ENCODE results near the gene RNF207.

Gene RNF207

DNA sequence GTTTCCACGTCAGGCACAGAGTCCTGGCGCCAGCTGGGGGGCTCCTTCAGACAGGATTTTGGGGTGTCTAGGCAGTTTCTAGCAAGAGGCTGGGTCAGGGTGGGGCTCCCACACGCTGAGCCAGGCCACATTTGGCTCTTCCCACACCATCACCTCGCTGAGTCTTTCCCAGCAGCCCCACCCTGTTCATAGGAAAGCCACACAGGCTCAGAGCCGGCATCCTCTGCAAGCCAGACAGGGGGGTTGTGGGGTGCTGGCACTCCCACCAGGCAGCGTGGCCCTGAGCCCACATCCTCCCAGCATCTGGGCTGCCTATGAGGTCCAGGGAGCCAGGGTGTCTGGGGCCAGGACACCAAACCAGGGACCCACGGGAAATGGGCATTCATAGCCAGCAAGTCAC lies 57.8 kb downstream of the RNF207 start:
- Histone ChIP-seq H3K9ac (ENCODE audit: low read depth, low read length, poor library complexity, severe bottlenecking) (no peak overlapping the region), H3F3A (ENCODE audit: low read depth) (no peaks in the 10 kb centered on the region), H4K20me1 (ENCODE audit: insufficient read depth, low read length, poor library complexity, severe bottlenecking) (no peaks in the 10 kb centered on the region), H3K79me2 (ENCODE audit: insufficient read depth, low read length) (no peaks in the 10 kb centered on the region), H3K36me3 (ENCODE audit: insufficient read depth, low read length) (peaks cover 4% of the 10 kb centered on the region; the same call in 1 of the 2 replicates), H3K27me3 (ENCODE audit: insufficient read depth, low read length, poor library complexity, severe bottlenecking) (no peaks in the 10 kb centered on the region), H3K9me3 (ENCODE audit: insufficient read depth, low read depth, low read length) (no peaks in the 10 kb centered on the region), H3K4me2 (ENCODE audit: low read depth, low read length, poor library complexity, severe bottlenecking) (no peak overlapping the region), H3K4me1 (ENCODE audit: insufficient read depth, low read length, poor library complexity, severe bottlenecking) (peaks cover 6% of the 10 kb centered on the region), H3K4me3 (ENCODE audit: low read length, poor library complexity, severe bottlenecking) (no peak overlapping the region), H3K9me2 (replicated peaks; ENCODE audit: low read depth, low read length) (no peaks in the 10 kb centered on the region), H2AFZ (ENCODE audit: low read length) (no peak overlapping the region)
- no peak for TF ChIP-seq EZH2phosphoT487 (IDR thresholded peaks at IDR 0.05; ENCODE audit: borderline replicate concordance)
- TF ChIP-seq, protein P1, sequence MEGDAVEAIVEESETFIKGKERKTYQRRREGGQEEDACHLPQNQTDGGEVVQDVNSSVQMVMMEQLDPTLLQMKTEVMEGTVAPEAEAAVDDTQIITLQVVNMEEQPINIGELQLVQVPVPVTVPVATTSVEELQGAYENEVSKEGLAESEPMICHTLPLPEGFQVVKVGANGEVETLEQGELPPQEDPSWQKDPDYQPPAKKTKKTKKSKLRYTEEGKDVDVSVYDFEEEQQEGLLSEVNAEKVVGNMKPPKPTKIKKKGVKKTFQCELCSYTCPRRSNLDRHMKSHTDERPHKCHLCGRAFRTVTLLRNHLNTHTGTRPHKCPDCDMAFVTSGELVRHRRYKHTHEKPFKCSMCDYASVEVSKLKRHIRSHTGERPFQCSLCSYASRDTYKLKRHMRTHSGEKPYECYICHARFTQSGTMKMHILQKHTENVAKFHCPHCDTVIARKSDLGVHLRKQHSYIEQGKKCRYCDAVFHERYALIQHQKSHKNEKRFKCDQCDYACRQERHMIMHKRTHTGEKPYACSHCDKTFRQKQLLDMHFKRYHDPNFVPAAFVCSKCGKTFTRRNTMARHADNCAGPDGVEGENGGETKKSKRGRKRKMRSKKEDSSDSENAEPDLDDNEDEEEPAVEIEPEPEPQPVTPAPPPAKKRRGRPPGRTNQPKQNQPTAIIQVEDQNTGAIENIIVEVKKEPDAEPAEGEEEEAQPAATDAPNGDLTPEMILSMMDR (conservative IDR thresholded peaks at IDR 0.05; ENCODE audit: low read length), result no peak

DNA sequence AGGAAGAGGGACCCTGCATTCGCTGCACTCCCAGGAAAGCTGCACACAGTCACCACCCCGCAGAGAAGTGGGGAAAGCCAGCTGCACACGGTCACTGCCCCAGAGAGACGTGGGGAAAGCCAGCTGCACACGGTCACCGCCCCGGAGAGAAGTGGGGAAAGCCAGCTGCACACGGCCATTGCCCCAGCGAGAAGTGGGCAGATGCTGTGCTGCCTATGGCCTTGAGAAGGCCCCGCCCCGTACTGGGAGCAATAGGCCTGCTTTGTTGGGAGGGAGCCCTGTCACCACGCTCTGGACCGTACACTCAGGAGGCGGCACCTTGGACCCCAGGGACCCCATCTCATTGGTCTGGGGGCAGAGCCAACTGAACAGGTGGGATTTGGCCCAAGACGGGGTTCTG lies 59.2 kb downstream of the RNF207 start:
- no peak overlapping the region for H3K9ac ChIP-seq (ENCODE audit: low read depth, low read length, poor library complexity, severe bottlenecking)
- peaks cover 6% of the 10 kb centered on the region for H3K4me1 ChIP-seq (ENCODE audit: insufficient read depth, low read length, poor library complexity, severe bottlenecking)
- no peak overlapping the region for H3K4me3 ChIP-seq (ENCODE audit: low read length, poor library complexity, severe bottlenecking)
- H3K79me2 ChIP-seq (ENCODE audit: insufficient read depth, low read length), result no peaks in the 10 kb centered on the region
- TF ChIP-seq, protein P1 (conservative IDR thresholded peaks at IDR 0.05; ENCODE audit: low read length), result no peak
- TF ChIP-seq EZH2phosphoT487 (IDR thresholded peaks at IDR 0.05; ENCODE audit: borderline replicate concordance), result no peak
- H3K36me3 ChIP-seq (ENCODE audit: insufficient read depth, low read length), result peaks cover 4% of the 10 kb centered on the region; the same call in 1 of the 2 replicates
- H3K9me3 ChIP-seq (ENCODE audit: insufficient read depth, low read depth, low read length), result no peaks in the 10 kb centered on the region
- no peaks in the 10 kb centered on the region for H3K9me2 ChIP-seq (replicated peaks; ENCODE audit: low read depth, low read length)
- no peak overlapping the region for H2AFZ ChIP-seq (ENCODE audit: low read length)
- H3K4me2 ChIP-seq (ENCODE audit: low read depth, low read length, poor library complexity, severe bottlenecking), result no peak overlapping the region
- H3F3A ChIP-seq (ENCODE audit: low read depth), result no peaks in the 10 kb centered on the region
- no peaks in the 10 kb centered on the region for H3K27me3 ChIP-seq (ENCODE audit: insufficient read depth, low read length, poor library complexity, severe bottlenecking)
- no peaks in the 10 kb centered on the region for H4K20me1 ChIP-seq (ENCODE audit: insufficient read depth, low read length, poor library complexity, severe bottlenecking)

DNA sequence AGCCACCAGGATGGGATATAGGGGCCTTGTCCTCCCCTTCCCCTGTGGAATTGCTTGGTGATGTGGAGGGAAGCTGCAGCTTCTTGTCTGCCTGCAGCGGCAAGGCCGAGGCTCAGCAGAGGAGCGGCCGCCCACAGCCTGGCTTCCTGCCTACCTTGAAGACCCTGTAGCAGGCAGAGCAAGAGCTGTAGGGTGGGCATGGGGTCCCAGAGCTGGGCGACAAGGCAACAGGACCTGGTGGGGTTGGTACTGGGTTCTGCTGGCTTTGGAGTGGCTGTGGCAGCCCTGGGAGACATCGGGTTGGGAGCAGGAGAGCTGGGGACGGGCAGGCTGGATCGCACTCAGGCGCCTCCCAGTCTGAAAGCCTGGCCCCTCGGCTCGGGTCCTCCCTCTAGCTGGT lies 60.7 kb downstream of the RNF207 start:
- Histone ChIP-seq H3K36me3 (ENCODE audit: insufficient read depth, low read length) (peaks cover 4% of the 10 kb centered on the region; the same call in 1 of the 2 replicates), H3K9me2 (replicated peaks; ENCODE audit: low read depth, low read length) (no peaks in the 10 kb centered on the region), H3K9me3 (ENCODE audit: insufficient read depth, low read depth, low read length) (no peaks in the 10 kb centered on the region), H3K4me1 (ENCODE audit: insufficient read depth, low read length, poor library complexity, severe bottlenecking) (peaks cover 9% of the 10 kb centered on the region), H3K27me3 (ENCODE audit: insufficient read depth, low read length, poor library complexity, severe bottlenecking) (no peaks in the 10 kb centered on the region), H2AFZ (ENCODE audit: low read length) (no peak overlapping the region), H3K4me3 (ENCODE audit: low read length, poor library complexity, severe bottlenecking) (no peak overlapping the region), H4K20me1 (ENCODE audit: insufficient read depth, low read length, poor library complexity, severe bottlenecking) (no peaks in the 10 kb centered on the region), H3K4me2 (ENCODE audit: low read depth, low read length, poor library complexity, severe bottlenecking) (no peak overlapping the region), H3F3A (ENCODE audit: low read depth) (no peaks in the 10 kb centered on the region), H3K79me2 (ENCODE audit: insufficient read depth, low read length) (no peaks in the 10 kb centered on the region), H3K9ac (ENCODE audit: low read depth, low read length, poor library complexity, severe bottlenecking) (no peak overlapping the region)
- TF ChIP-seq EZH2phosphoT487 (IDR thresholded peaks at IDR 0.05; ENCODE audit: borderline replicate concordance), result no peak

DNA sequence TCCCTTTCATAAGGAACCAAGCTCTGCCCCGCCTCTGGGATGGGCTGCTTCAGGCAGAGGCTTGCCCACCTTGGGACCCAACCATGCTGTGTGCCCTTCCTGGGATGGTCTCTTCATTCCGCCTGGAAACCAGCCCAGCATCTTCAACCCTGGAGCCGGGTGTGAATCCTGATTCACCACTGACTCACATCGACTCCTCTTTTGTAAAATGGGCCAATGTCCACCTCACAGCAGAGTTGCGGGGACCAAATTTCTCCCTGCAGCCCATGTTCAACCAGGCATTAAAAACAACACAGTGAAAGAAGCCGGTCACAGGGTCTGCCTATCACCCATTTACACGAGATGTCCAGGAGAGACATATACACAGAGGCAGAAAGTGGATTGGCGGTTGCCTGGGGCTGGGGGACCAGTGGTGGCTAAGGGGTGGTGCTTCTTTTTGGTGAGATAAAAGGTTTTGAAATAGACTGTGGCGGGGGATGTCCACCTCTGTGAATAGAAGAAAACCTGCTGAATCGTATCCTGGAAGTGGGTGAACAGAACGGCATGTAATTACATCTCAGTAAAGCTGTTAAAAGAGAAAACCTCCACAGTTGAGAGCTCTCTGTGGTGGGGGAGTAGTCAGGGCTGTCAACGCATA lies 61.9 kb downstream of the RNF207 start:
- Histone ChIP-seq H3K9me3 (ENCODE audit: insufficient read depth, low read depth, low read length) (no peaks in the 10 kb centered on the region), H3K4me3 (ENCODE audit: low read length, poor library complexity, severe bottlenecking) (no peak overlapping the region), H3K9ac (ENCODE audit: low read depth, low read length, poor library complexity, severe bottlenecking) (no peak overlapping the region), H4K20me1 (ENCODE audit: insufficient read depth, low read length, poor library complexity, severe bottlenecking) (no peaks in the 10 kb centered on the region), H2AFZ (ENCODE audit: low read length) (no peak overlapping the region), H3K27me3 (ENCODE audit: insufficient read depth, low read length, poor library complexity, severe bottlenecking) (no peaks in the 10 kb centered on the region), H3K4me2 (ENCODE audit: low read depth, low read length, poor library complexity, severe bottlenecking) (peak overlapping the region; percentile 12), H3K36me3 (ENCODE audit: insufficient read depth, low read length) (peaks cover 4% of the 10 kb centered on the region; the same call in 1 of the 2 replicates), H3K79me2 (ENCODE audit: insufficient read depth, low read length) (no peaks in the 10 kb centered on the region), H3K4me1 (ENCODE audit: insufficient read depth, low read length, poor library complexity, severe bottlenecking) (peaks cover 9% of the 10 kb centered on the region), H3K9me2 (replicated peaks; ENCODE audit: low read depth, low read length) (no peaks in the 10 kb centered on the region), H3F3A (ENCODE audit: low read depth) (no peaks in the 10 kb centered on the region)
- TF ChIP-seq EZH2phosphoT487 (IDR thresholded peaks at IDR 0.05; ENCODE audit: borderline replicate concordance), result no peak
- TF ChIP-seq, protein P1 (conservative IDR thresholded peaks at IDR 0.05; ENCODE audit: low read length), result no peak

Measured in Loucy (cell line).